Spleen (tissue), 11 donors: ENCODE data around the gene SMARCA1. TPM values are rescaled to one million over a fixed set of nuclear protein-coding genes. Genes with fewer than 3 reads are reported as not detected.
"Not testable (repeated sequence)": the region's sequence is repeated elsewhere in the genome, so short reads cannot be mapped to it uniquely, and the experiment has no call there.

Experiments used
- DNase-seq: peaks from one replicate; pipeline ENCODE4 v3.0.0-alpha.2; 2020
- H3K27ac ChIP-seq, 8 donors: fragments of 200-600 bp; sonication (generic) in 7 of 8; 1 replicate in 4 of 8; 2 replicates in 4 of 8; pipeline versions ENCODE4 v1.5.0 to v1.8.0; 2016 to 2021; ENCODE audit warnings: inconsistent platforms in 4 of 8, mild to moderate bottlenecking in 4 of 8, moderate library complexity in 1 of 8
- H3K27me3 ChIP-seq, 7 donors: fragments of 200-600 bp; sonication (generic) in 6 of 7; replicated peaks in 1 of 7; 1 replicate in 4 of 7; 2 replicates in 3 of 7; pipeline versions ENCODE4 v1.5.0 to v1.8.0; 2016 to 2021; ENCODE audit warnings: inconsistent platforms in 3 of 7, mild to moderate bottlenecking in 1 of 7
- H3K36me3 ChIP-seq, 6 donors: fragments of 200-600 bp; sonication (generic) in 5 of 6; 1 replicate in 4 of 6; 2 replicates in 2 of 6; pipeline versions ENCODE4 v1.5.0 to v1.8.0; 2016 to 2021; ENCODE audit warnings: inconsistent platforms in 2 of 6
- H3K4me1 ChIP-seq, 6 donors: fragments of 200-600 bp; sonication (generic) in 5 of 6; 1 replicate in 3 of 6; 2 replicates in 3 of 6; pipeline versions ENCODE4 v1.5.0 to v1.8.0; 2016 to 2021; ENCODE audit warnings: inconsistent platforms in 3 of 6
- H3K4me3 ChIP-seq, 8 donors: fragments of 200-600 bp; sonication (generic) in 7 of 8; 1 replicate in 4 of 8; 2 replicates in 4 of 8; pipeline versions ENCODE4 v1.5.0 to v1.8.0; 2016 to 2021; ENCODE audit warnings: inconsistent platforms in 4 of 8, mild to moderate bottlenecking in 4 of 8, moderate library complexity in 2 of 8
- H3K9me3 ChIP-seq, 8 donors: fragments of 200-600 bp; sonication (generic) in 7 of 8; 1 replicate in 4 of 8; 2 replicates in 4 of 8; pipeline versions ENCODE4 v1.5.0 to v1.8.0; 2016 to 2021; ENCODE audit warnings: inconsistent platforms in 4 of 8
- POLR2A ChIP-seq, 3 donors: fragments of 450-650 bp; IDR thresholded peaks; one replicate each; pipeline ENCODE4 v1.5.1; 2017; ENCODE audit warnings: antibody characterized with exemption in 3 of 3, mild to moderate bottlenecking in 1 of 3
- POLR2AphosphoS5 ChIP-seq, 3 donors: sonication (generic); formaldehyde crosslinking; IDR thresholded peaks; one replicate each; pipeline ENCODE4 v1.5.1; 2017; ENCODE audit warnings: antibody characterized with exemption in 3 of 3
- WGBS, 5 donors: extraction: QIAGEN DNeasy Blood & Tissue Kit in 3 of 5; methylation state at CpG; one replicate each; pipeline versions ENCODE4 v1.1.5 to v1.1.7; 2013 to 2018; 5-methylcytosine and 5-hydroxymethylcytosine counted together
- intact Hi-C: fragments of 100-400 bp; cut with DNase I; formaldehyde crosslinking; loops from one replicate; pipeline ENCODE4 v1.15.0; 2023; ENCODE audit warnings: low total_unique reads
- polyA plus RNA-seq, 3 donors: library from polyadenylated mRNA; stranded (reverse); fragments of 200-250 nt; gene quantifications; one replicate each; pipeline ENCODE4 v1.2.1, GENCODE V29; 2013
- total RNA-seq, 7 donors: library from RNA; depleted of rRNA in 3 of 7; stranded (reverse); fragments of >200 nt in 3 of 7; fragmentation: NEBNext Ultra II Directional in 4 of 7; extraction: Animal tissue kit (Norgen Biotek cat#: 25700) in 4 of 7; gene quantifications; one replicate each; pipeline versions ENCODE4 v1.1.0 to v1.2.1, GENCODE V29; 2016 to 2021
- TF ChIP-seq, protein P1 (sequence below), 11 experiments: fragments of 200-600 bp in 7 of 11; fragments of 450-650 bp in 4 of 11; sonication (generic) in 4 of 11; IDR thresholded peaks in 8 of 11; conservative IDR thresholded peaks in 3 of 11; 1 replicate in 7 of 11; 2 replicates in 4 of 11; pipeline versions ENCODE4 v1.4.0 to v1.8.0; 2016 to 2021; ENCODE audit warnings: antibody characterized with exemption in 11 of 11, inconsistent platforms in 4 of 11, mild to moderate bottlenecking in 1 of 11
- donor health status: healthy with polysubstance abuse.
- donor health status: DM: no; HTN: no; CAD: no; lungs with moderate emphysema.
- donor health status: DM: no; HTN: no; CAD: no.
- donor health status: Bipolar disorder and iron deficiency.
- donor health status: healthy.
- donor health status: DM: no; HTN: no; CAD: no.
- donor health status: DM: yes; HTN: yes; CAD: no.

SMARCA1 gene
- total and polyA plus RNA-seq, 10 donors, result 2.5 to 25.3 (median 15.8) TPM

DNA sequence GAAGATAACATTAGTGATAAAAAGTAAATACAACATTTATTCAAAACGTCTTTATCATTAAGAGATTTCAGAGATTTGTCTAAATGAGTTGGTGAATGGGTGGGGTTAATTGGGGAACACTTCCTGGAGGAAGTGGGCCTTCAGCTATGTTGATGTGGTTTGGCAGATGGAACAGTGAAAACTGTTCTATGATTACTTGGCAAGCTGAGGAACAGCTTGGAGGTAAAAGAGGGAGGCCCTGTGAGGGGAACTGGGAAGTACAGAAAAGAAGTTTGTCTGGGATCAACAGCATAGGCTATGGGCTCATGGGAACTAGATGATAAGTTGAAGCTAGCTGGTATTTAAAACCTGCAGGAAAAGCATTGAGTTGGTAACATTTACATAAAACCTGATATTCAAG, 42.8 kb upstream of the SMARCA1 start:
- H3K36me3 ChIP-seq, result peaks cover 0 to 67% (median 6%) of the 10 kb centered on the region in 6 donors
- H3K9me3 ChIP-seq, result no peaks in the 10 kb centered on the region
- intact Hi-C loops, result no loop called here
- TF ChIP-seq POLR2AphosphoS5 (IDR thresholded peaks at IDR 0.05) (no peak), POLR2A (IDR thresholded peaks at IDR 0.05) (no peak)
- TF ChIP-seq, protein P1, sequence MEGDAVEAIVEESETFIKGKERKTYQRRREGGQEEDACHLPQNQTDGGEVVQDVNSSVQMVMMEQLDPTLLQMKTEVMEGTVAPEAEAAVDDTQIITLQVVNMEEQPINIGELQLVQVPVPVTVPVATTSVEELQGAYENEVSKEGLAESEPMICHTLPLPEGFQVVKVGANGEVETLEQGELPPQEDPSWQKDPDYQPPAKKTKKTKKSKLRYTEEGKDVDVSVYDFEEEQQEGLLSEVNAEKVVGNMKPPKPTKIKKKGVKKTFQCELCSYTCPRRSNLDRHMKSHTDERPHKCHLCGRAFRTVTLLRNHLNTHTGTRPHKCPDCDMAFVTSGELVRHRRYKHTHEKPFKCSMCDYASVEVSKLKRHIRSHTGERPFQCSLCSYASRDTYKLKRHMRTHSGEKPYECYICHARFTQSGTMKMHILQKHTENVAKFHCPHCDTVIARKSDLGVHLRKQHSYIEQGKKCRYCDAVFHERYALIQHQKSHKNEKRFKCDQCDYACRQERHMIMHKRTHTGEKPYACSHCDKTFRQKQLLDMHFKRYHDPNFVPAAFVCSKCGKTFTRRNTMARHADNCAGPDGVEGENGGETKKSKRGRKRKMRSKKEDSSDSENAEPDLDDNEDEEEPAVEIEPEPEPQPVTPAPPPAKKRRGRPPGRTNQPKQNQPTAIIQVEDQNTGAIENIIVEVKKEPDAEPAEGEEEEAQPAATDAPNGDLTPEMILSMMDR (IDR thresholded peaks at IDR 0.05 in 8 of 11, conservative IDR thresholded peaks at IDR 0.05 in 3 of 11), result no peak
- H3K27ac ChIP-seq, result no peak overlapping the region
- no peak for DNase-seq
- no peak overlapping the region for H3K4me3 ChIP-seq
- peaks cover 0 to 5% (median 0%) of the 10 kb centered on the region in 7 donors for H3K27me3 ChIP-seq
- 0 to 17% (median 5%) methylated on average over 1 of the region's 1 CpG for WGBS, 5 donors
- H3K4me1 ChIP-seq, result no peaks in the 10 kb centered on the region

DNA sequence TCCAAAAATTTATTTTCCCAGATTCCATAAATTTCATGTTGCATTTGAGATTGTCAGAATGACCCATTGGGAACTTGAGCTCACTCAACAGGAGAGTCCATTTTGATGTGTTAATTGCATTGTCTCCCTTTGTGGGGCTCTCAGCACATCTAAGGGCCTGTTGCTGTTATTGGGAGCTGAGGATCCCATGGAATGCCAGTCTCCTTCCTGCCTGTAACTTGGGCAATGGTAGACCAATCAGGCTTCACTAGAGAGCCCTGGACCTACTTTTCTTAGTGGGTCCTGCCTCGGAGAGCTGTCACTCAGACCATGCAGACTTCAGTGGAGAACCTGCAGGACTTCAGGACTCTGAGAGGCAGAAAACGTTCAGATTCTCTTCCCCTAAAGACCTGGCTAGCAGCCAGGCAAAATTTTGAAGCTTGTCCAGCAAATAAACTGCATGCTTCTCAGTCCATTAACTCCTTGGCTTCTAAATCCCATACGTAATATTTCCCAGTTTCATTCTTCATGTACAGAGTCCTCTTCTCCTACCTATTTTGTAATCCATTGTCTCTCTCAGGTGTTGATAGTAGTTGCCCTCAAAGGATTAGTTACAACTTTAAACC, 41.9 kb upstream of the SMARCA1 start:
- no peaks in the 10 kb centered on the region for H3K4me1 ChIP-seq
- peaks cover 0 to 68% (median 6%) of the 10 kb centered on the region in 6 donors for H3K36me3 ChIP-seq
- H3K27me3 ChIP-seq, result peaks cover 0 to 5% (median 0%) of the 10 kb centered on the region in 7 donors
- intact Hi-C loops, result no loop called here
- no peak for DNase-seq
- no peaks in the 10 kb centered on the region for H3K9me3 ChIP-seq
- H3K27ac ChIP-seq, result no peak overlapping the region
- 36 to 65% (median 53%) methylated on average over 3 of the region's 3 CpGs for WGBS, 5 donors
- H3K4me3 ChIP-seq, result no peak overlapping the region
- TF ChIP-seq, protein P1 (IDR thresholded peaks at IDR 0.05 in 8 of 11, conservative IDR thresholded peaks at IDR 0.05 in 3 of 11), result no peak
- TF ChIP-seq POLR2AphosphoS5 (IDR thresholded peaks at IDR 0.05) (no peak), POLR2A (IDR thresholded peaks at IDR 0.05) (no peak)

DNA sequence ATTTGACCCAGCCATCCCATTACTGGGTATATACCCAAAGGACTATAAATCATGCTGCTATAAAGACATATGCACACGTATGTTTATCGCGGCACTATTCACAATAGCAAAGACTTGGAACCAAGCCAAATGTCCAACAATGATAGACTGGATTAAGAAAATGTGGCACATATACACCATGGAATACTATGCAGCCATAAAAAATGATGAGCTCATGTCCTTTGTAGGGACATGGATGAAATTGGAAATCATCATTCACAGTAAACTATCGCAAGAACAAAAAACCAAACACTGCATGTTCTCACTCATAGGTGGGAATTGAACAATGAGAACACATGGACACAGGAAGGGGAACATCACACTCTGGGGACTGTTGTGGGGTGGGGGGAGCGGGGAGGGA, 41.1 kb upstream of the SMARCA1 start:
- H3K4me1 ChIP-seq, intact Hi-C loops, DNase-seq, H3K9me3 ChIP-seq, H3K4me3 ChIP-seq, H3K27me3 ChIP-seq, H3K27ac ChIP-seq: not testable (repeated sequence)
- 86 to 97% (median 91%) methylated on average over 2 to 4 of the region's 5 CpGs for WGBS, 5 donors
- peaks cover 0 to 68% (median 7%) of the 10 kb centered on the region in 6 donors for H3K36me3 ChIP-seq

DNA sequence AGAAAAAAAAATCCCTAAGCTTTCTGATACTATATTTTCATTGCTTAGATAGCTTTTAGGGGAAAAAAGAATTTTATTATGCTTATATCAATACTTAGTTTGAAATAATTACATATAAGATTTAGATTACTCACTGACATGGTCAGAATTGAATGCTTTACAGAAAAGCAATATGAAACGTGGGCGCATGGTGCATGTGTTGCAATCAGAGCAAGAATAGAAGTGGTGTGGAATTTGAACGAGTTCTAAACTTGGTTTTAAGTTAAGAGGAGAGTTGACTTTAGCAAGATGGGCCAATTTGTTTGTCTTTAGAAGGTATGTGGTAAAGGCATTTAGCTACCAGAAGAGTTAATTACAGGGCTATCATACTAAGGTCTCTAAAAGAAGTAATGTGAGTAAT, 38.2 kb upstream of the SMARCA1 start:
- TF ChIP-seq, protein P1 (IDR thresholded peaks at IDR 0.05 in 8 of 11, conservative IDR thresholded peaks at IDR 0.05 in 3 of 11), result no peak
- TF ChIP-seq POLR2AphosphoS5 (IDR thresholded peaks at IDR 0.05), result no peak
- intact Hi-C loops, result no loop called here

More for the DNA sequence above, 38.2 kb upstream of the SMARCA1 start:
- H3K4me1 ChIP-seq, result no peaks in the 10 kb centered on the region
- H3K9me3 ChIP-seq, result no peaks in the 10 kb centered on the region
- peaks cover 0 to 57% (median 9%) of the 10 kb centered on the region in 6 donors for H3K36me3 ChIP-seq
- H3K27me3 ChIP-seq, result peaks cover 0 to 5% (median 0%) of the 10 kb centered on the region in 7 donors
- 68 to 95% (median 88%) methylated on average over 3 of the region's 3 CpGs for WGBS, 5 donors
- H3K27ac ChIP-seq, result no peak overlapping the region
- no peak for DNase-seq
- no peak overlapping the region for H3K4me3 ChIP-seq
